SK-N-MC (cell line): ENCODE data around the gene PTPRK.

Source experiments
- EZH2 ChIP-seq: fragments of 200-600 bp; sonication (generic); IDR thresholded peaks from one replicate; pipeline ENCODE4 v1.6.1; 2017; ENCODE audit warnings: antibody characterized with exemption
- FOXP2 ChIP-seq: optimal IDR thresholded peaks from 2 replicates; pipeline ENCODE3; 2011; ENCODE audit warnings: mild to moderate bottlenecking, moderate library complexity; ENCODE audit not compliant: insufficient read depth; ENCODE audit errors: extremely low read length, control extremely low read depth
- POLR2AphosphoS5 ChIP-seq: IDR thresholded peaks from 2 replicates; pipeline ENCODE4 v1.6.1; 2012; ENCODE audit warnings: mild to moderate bottlenecking, low read depth, low read length, borderline replicate concordance

DNA sequence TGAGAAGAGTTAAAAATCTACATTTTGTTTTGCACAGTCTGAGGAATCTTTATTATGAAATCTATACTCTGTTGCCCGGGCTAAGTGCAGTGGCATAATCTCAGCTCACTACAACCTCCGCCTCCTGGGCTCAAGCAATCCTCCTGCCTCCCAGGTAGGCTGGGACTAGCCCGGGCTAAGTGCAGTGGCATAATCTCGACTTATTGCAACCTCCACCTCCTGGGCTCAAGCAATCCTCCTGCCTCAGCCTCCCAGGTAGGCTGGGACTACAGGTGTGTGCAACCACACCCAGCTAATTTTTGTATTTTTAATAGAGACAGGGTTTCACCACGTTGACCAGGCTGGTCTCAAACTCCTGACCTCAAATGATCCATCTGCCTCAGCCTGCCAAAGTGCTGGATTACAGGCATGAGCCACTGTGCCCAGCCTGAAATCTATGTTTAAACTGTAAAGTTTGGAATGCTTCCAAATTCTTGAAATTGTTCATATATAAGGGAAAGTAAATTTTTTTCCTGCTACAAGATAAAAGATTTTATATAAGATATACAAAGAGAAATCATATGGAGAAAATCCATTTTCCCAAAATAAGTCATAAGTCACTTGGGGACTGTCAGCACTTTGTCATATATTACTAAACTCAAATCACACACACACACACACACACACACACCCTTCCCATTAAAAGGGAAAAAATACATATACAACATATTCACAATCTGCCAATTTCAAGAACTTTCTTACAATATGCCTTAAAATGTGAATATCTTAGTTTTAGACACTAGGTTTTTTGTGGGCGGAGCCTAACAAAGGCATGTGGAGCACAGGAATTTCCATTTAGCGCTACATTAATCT is 19.4 kb downstream of the PTPRK start:
- TF ChIP-seq FOXP2 (no peak), POLR2AphosphoS5 (no peak), EZH2 (no peak)
